Esophagus squamous epithelium (tissue), 5 donors: ENCODE data around the gene CTSH. TPM values are rescaled to one million over a fixed set of nuclear protein-coding genes. Genes with fewer than 3 reads are reported as not detected.

ENCODE experiments used
- DNase-seq: peaks from one replicate; lab custom pipeline; 2025; lab: John Stamatoyannopoulos, UW
- H3K27ac ChIP-seq, 4 donors: fragments of 200-600 bp; sonication (generic); one replicate each; pipeline ENCODE4 v1.5.1; 2016 to 2019; ENCODE audit warnings: mild to moderate bottlenecking in 1 of 4
- H3K27me3 ChIP-seq, 4 donors: fragments of 200-600 bp; sonication (generic); 1 replicate in 3 of 4; 2 replicates in 1 of 4; pipeline versions ENCODE4 v1.5.1 to v1.6.0; 2017 to 2021; ENCODE audit warnings: antibody characterized with exemption in 1 of 4
- H3K36me3 ChIP-seq, 3 donors: fragments of 200-600 bp; sonication (generic); one replicate each; pipeline ENCODE4 v1.5.1; 2016 to 2019
- H3K4me1 ChIP-seq, 3 donors: fragments of 200-600 bp; sonication (generic); one replicate each; pipeline ENCODE4 v1.5.1; 2017 to 2019
- H3K4me3 ChIP-seq, 4 donors: fragments of 200-600 bp; sonication (generic); 1 replicate in 3 of 4; 2 replicates in 1 of 4; pipeline ENCODE4 v1.5.1; 2016 to 2019; ENCODE audit warnings: mild to moderate bottlenecking in 2 of 4, moderate library complexity in 1 of 4
- H3K9me3 ChIP-seq, 3 donors: fragments of 200-600 bp; sonication (generic); one replicate each; pipeline ENCODE4 v1.5.1; 2016 to 2019
- POLR2A ChIP-seq, 4 donors: fragments of 450-650 bp; IDR thresholded peaks; one replicate each; pipeline ENCODE4 v1.6.1; 2017; ENCODE audit warnings: antibody characterized with exemption in 4 of 4, mild to moderate bottlenecking in 4 of 4, moderate library complexity in 3 of 4
- WGBS, 2 donors: methylation state at CpG; one replicate each; pipeline ENCODE4 v1.1.5; 2018; 5-methylcytosine and 5-hydroxymethylcytosine counted together
- intact Hi-C: fragments of 100-400 bp; cut with DNase I; formaldehyde crosslinking; loops from one replicate; pipeline ENCODE4 v1.15.0; 2022
- total RNA-seq, 4 donors: library from RNA; depleted of rRNA; stranded (reverse); fragments of >200 nt; gene quantifications; one replicate each; pipeline ENCODE4 v1.1.0, GENCODE V29; 2016
- TF ChIP-seq, protein P1 (sequence below), 6 experiments: fragments of 450-650 bp in 4 of 6; fragments of 200-600 bp in 2 of 6; sonication (generic) in 2 of 6; IDR thresholded peaks; one replicate each; pipeline ENCODE4 v1.5.1; 2016 to 2019; ENCODE audit warnings: antibody characterized with exemption in 6 of 6, mild to moderate bottlenecking in 4 of 6, moderate library complexity in 4 of 6
- donor health status: DM: yes; HTN: yes; CAD: no.

Gene CTSH
- total RNA-seq, 4 donors from 2014 or later, result 19.7 to 115 (median 69.6) TPM

DNA sequence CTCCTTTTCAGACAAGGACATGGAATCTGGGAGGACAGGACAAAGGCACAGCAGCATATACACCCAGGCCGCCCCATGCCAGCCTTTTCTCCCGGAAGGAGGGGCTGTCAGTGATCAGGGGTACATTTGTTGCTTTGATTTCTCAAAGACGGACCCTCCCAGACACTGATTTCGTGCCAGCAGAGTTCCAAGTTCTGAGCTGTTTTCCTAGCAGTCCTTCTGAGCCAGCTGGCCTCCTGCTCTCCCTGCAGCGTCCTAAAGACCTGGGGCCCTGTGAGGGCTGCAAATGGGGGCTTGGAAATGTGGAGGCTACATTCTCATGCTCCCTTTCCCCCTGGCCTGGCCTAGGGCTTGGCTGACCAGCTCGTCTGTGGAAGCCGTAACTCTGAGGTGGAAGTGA lies 22.3 kb downstream of the CTSH start:
- Histone ChIP-seq H3K36me3 (peaks cover 20 to 100% (median 24%) of the 10 kb centered on the region in 3 donors), H3K9me3 (no peaks in the 10 kb centered on the region), H3K4me3 (no peak overlapping the region), H3K27ac (peak overlapping the region in 2 of 4 donors; percentile 17 to 21), H3K4me1 (peaks cover 0 to 16% (median 0%) of the 10 kb centered on the region in 3 donors), H3K27me3 (no peaks in the 10 kb centered on the region)
- WGBS, 2 donors, result 76 to 79% methylated on average over 4 to 7 of the region's 7 CpGs
- intact Hi-C loops, result no loop called here
- TF ChIP-seq, protein P1, sequence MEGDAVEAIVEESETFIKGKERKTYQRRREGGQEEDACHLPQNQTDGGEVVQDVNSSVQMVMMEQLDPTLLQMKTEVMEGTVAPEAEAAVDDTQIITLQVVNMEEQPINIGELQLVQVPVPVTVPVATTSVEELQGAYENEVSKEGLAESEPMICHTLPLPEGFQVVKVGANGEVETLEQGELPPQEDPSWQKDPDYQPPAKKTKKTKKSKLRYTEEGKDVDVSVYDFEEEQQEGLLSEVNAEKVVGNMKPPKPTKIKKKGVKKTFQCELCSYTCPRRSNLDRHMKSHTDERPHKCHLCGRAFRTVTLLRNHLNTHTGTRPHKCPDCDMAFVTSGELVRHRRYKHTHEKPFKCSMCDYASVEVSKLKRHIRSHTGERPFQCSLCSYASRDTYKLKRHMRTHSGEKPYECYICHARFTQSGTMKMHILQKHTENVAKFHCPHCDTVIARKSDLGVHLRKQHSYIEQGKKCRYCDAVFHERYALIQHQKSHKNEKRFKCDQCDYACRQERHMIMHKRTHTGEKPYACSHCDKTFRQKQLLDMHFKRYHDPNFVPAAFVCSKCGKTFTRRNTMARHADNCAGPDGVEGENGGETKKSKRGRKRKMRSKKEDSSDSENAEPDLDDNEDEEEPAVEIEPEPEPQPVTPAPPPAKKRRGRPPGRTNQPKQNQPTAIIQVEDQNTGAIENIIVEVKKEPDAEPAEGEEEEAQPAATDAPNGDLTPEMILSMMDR (IDR thresholded peaks at IDR 0.05), result no peak
- no peak for TF ChIP-seq POLR2A (IDR thresholded peaks at IDR 0.05)
- no peak for DNase-seq

DNA sequence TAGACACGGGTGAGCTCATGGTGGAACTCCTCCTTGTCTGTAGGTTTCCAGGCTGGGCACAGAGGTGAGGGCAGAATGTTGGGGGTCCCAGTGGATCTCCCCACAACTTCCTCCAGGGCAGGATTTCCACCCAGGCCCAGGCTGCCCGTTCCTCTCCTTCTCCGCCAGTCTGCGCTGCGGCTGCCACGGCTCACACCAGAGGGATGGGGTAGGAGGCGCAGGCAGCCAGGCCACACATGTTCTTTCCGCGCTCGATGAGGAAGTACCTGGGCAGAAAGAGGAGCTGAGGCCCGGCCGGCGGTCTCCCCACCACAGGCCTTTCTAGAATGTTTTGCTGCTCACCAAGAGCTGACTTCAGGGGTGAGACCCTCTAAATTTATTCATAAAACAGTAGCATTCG lies 22.9 kb downstream of the CTSH start:
- WGBS, 2 donors, result 86 to 94% methylated on average over 9 to 14 of the region's 14 CpGs
- Histone ChIP-seq H3K36me3 (peaks cover 20 to 94% (median 24%) of the 10 kb centered on the region in 3 donors), H3K27me3 (no peaks in the 10 kb centered on the region), H3K27ac (peak overlapping the region in 2 of 4 donors; percentile 17 to 21), H3K9me3 (no peaks in the 10 kb centered on the region), H3K4me3 (no peak overlapping the region), H3K4me1 (peaks cover 0 to 11% (median 5%) of the 10 kb centered on the region in 3 donors)
- TF ChIP-seq, protein P1 (IDR thresholded peaks at IDR 0.05), result no peak
- TF ChIP-seq POLR2A (IDR thresholded peaks at IDR 0.05), result no peak
- no peak for DNase-seq
- intact Hi-C loops, result no loop called here

GRCh38 chr15:78921517-78921916 lies 23.3 kb downstream of the CTSH start:
- Histone ChIP-seq H3K9me3 (no peaks in the 10 kb centered on the region), H3K4me3 (no peak overlapping the region), H3K36me3 (peaks cover 20 to 90% (median 24%) of the 10 kb centered on the region in 3 donors), H3K4me1 (peaks cover 0 to 11% (median 8%) of the 10 kb centered on the region in 3 donors), H3K27ac (no peak overlapping the region), H3K27me3 (no peaks in the 10 kb centered on the region)
- DNase-seq, result no peak
- intact Hi-C loops, result no loop called here
- TF ChIP-seq, protein P1 (IDR thresholded peaks at IDR 0.05), result no peak
- no peak for TF ChIP-seq POLR2A (IDR thresholded peaks at IDR 0.05)
- 56 to 76% methylated on average over 3 to 6 of the region's 6 CpGs for WGBS, 2 donors

GRCh38 chr15:78917888-78918287 lies 27.0 kb downstream of the CTSH start:
- H3K36me3 ChIP-seq, result peaks cover 16 to 61% (median 18%) of the 10 kb centered on the region in 3 donors
- WGBS, 2 donors, result 91 to 100% methylated on average over 2 to 4 of the region's 4 CpGs
- DNase-seq, result no peak
- peaks cover 5 to 40% (median 35%) of the 10 kb centered on the region in 3 donors for H3K4me1 ChIP-seq
- intact Hi-C loops, result no loop called here
- H3K27me3 ChIP-seq, result no peaks in the 10 kb centered on the region
- H3K27ac ChIP-seq, result no peak overlapping the region
- TF ChIP-seq POLR2A (IDR thresholded peaks at IDR 0.05), result no peak
- TF ChIP-seq, protein P1 (IDR thresholded peaks at IDR 0.05), result no peak
- H3K9me3 ChIP-seq, result no peaks in the 10 kb centered on the region
- H3K4me3 ChIP-seq, result no peak overlapping the region

DNA sequence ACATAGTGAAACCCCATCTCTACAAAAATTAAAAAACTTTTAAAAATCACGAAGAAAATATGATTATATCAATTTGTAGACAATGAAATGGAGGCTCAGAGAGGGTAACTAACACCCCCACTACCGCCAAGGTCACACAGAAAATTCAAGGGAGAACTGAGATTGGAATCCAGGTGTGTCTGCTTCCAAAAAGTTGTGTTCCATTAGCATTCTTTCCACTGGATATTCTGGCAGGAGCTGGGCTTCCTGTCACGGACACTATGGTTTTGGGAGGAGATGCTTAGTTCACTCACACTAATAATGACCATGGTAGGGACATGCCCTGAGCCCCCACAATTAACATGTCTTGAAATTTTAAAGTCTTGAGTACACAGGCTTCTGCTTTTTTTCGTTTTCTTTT lies 28.8 kb downstream of the CTSH start:
- no peak for DNase-seq
- WGBS, 2 donors, result 50 to 59% methylated on average over 4 of the region's 4 CpGs
- Histone ChIP-seq H3K36me3 (peaks cover 0 to 60% (median 6%) of the 10 kb centered on the region in 3 donors), H3K4me1 (peaks cover 5 to 40% (median 35%) of the 10 kb centered on the region in 3 donors), H3K27me3 (no peaks in the 10 kb centered on the region), H3K27ac (peak overlapping the region in 3 of 4 donors; percentile 26 to 75 (median 59)), H3K4me3 (no peak overlapping the region), H3K9me3 (no peaks in the 10 kb centered on the region)
- TF ChIP-seq POLR2A (IDR thresholded peaks at IDR 0.05), result no peak
- TF ChIP-seq, protein P1 (IDR thresholded peaks at IDR 0.05), result no peak
- intact Hi-C loops, result no loop called here
